Posterior cingulate gyrus (tissue), 11 donors: ENCODE results near the gene KRTAP21-1.
"Not testable (repeated sequence)": the region's sequence is repeated elsewhere in the genome, so short reads cannot be mapped to it uniquely, and the experiment has no call there.

ENCODE experiments used
- DNase-seq, 10 donors: peaks; one replicate each; pipeline versions ENCODE4 v3.0.0 to v3.0.0-alpha.2; 2020 to 2021; ENCODE audit warnings: mixed read lengths in 3 of 10
- intact Hi-C: fragments of 100-400 bp; cut with DNase I; formaldehyde crosslinking; loops from one replicate; pipeline ENCODE4 v1.15.1; 2023

KRTAP21-1 gene

DNA sequence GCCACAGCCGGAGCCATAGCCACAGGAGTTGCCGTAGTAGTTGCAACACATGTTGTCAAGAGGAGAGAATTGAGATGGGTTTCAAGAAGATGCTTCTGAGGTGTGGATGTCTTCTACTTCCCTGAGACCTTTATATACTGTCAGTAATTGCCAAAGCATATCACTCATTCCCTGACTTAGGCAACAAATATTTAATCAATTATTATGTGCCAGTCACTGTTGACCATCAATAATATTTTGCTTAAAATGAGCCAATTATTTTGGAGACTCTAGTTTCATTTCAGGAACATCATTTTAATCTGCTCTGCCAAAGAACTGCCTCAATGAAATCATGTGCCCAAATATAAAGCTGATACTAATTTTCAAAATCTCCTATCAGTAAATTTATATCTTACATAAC lies at the start of gene KRTAP21-1:
TSS of gene KRTAP21-1 (minus strand) at position 101 of the 400 bp plus-strand sequence. CDS start at position 51, 50 bp downstream.
- intact Hi-C loops, DNase-seq: not testable (repeated sequence)

DNA sequence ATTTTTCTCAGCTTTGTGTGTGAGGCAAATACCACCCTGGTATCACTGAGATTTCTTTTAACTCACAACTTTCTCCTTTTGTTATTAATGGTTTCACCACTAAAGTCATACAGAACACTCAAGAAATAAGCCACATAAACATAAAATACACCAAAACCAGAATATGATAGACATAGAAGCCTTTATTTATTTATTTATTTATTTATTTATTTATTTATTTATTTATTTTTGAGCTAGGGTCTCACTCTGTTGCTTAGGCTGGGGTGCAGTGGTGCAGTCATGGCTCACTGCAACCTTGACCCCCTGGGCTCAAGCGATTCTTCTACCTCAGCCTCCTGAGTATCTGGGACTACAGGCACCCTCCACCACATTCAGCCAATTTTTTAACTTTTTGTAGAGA lies 45.4 kb upstream of the KRTAP21-1 start:
- no peak for DNase-seq
- intact Hi-C loops: no loop called here

DNA sequence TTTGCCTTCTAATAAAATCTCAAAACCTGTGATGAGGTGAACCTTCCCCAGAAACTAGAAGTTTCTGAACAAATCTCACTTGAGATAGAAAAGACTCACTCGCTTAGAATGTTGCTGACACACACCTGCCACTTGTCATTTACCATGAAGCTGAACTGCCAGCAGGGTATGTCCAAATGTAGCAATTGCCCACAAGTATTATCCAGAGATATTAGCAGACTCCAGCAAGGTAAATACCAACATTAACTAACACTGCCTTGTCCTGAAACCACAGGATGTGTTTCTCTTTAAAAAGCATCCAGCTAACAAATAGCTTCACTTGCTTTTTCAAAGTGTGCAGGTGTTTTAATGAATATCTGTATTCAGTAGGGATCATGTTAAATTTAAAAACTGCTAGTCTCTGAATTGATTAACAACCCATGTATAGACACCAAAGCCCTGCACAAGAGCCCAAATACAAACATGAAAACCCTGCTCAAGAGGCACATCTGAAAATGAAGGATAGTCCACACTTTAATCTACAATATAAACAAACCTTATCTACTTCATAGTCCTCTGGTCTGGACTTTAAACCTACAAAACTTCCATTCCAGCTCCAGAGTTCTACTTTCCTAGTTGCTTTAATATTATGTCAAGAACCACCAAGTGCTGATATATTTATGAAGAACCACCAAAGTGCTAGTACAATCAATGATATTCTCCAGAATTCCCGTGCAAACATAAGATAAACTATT lies 38.5 kb upstream of the KRTAP21-1 start:
- DNase-seq: no peak
- intact Hi-C loops: no loop called here

DNA sequence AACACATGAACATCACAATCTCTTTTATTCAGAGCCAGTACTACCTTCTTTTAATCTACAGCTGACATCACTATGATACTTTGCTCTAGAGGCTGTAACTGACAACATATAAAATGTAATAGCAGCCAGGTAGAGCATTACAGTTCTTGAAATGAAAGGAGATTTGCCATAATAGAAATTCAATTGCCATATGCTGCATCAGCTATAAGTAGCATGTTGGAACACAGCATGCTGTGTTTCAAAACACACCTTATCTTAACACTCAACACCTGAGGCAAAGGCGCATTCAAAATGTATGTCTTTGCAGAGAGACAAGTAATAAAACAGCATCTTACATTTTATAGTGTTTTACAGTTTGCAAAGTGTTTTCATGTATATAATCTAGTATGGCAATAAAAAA lies 24.0 kb upstream of the KRTAP21-1 start:
- intact Hi-C loops: no loop called here
- DNase-seq: no peak

DNA sequence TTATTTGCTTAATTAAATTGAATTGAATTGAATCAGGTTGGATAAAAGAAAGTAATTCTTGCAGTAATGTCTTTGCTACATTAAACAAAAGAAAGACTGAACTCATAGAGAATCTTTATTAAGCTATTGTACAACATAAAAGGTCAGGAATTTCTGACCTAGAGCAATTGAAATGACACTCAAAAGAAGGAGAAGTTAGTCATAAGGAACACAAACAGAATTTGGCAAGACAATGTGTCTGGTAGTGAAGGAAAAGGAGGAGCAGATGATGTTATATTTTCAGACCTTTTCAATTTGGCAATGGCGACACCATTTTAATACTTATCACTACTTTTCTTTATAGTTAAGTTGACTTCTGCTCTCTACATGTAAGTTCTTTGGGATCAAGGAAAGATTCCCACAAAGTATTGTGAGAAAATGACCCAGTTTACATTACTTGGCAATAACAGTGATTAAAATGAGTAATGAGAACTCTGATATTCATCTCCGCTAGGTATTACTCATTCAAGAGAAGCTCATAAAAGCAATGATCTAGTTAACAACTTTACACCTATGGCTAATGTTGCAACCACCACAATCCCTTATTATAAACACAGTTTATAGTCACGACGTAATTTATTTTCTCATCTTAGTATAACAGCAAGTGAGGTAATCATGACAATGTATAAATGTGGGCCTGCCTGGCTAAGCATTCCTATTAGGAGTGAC lies 14.7 kb upstream of the KRTAP21-1 start:
- no peak for DNase-seq
- intact Hi-C loops: no loop called here

DNA sequence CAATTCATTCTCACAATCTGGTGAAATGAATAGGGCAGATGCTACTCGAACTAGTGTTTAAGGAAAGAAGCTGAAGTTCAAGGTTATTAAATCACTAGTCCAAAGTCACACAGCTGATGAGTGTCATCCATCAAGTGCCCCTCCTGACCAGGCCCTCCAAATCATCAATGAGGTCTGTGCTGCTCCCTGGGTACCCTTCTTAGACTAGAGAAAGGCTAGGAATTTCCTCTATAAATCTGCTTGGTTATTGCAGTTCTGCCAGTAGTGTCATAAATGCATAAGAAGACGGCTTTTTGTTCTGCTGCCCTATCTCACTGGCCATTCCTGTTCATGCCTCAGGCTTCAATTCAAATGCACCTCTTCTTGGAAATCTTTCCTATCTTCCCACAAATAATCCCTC lies 5.5 kb upstream of the KRTAP21-1 start:
- intact Hi-C loops: no loop called here

DNA sequence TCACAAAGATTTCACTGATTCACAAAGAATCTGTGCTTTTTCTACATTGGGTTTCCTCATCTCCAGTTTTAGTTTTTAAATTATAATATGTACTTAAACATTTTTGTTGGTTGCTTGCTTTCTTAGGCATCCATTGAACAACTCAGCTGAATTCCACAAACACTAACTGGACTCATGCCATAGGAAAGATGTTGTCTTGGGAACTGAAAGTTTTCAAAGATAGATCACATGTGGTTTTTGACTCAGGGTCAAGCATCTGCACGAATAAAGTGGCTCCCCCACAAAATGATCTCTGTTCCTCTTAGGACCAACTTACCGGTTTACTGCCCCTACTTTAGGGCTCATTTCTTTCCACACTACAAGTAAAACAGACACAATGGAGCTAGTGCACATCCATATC lies 3.1 kb upstream of the KRTAP21-1 start:
- intact Hi-C loops: no loop called here
- no peak for DNase-seq

More for the DNA sequence above, 5.5 kb upstream of the KRTAP21-1 start:
- no peak for DNase-seq

DNA sequence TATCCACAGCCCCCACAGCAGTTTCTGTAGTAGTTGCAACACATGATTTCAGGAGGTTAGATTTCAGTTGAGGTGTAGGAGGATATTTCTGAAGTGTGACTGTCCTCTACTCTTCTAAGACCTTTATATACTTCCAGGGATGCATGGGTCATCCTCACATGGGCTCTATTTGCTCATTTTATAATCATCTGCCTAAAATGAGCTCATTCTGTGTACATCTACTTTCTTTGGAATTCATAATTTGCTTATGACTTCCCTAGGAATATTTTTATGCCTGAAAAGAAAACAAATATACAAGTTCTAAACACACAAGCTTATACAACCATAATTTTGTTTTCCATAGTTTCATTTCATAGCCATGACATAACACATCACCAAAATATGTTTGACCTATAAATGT lies 8.1 kb downstream of the KRTAP21-1 start, which contains the start of gene KRTAP21-2:
TSS of gene KRTAP21-2 (minus strand) at position 101 of the 400 bp plus-strand sequence. CDS start at position 44, 57 bp downstream.
- no peak for DNase-seq
- intact Hi-C loops: no loop called here

DNA sequence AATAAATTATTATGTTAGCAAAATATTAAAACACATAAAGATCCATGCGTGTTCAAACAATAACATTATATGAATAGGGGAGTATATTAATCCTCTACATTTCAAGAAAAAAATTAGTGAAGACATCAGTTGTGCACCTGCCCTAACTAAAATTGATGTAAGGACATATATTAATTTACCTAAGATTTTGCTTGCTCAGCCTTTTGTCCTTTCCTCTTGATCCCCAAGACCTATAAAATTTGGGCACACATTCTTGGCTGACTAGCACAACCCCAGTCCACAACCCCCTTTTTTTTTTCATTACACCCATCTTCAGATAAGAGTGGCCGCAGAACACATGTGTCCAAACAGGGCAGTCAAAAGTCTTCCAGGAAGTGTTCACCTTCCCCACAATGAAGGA lies 14.8 kb downstream of the KRTAP21-1 start:
- intact Hi-C loops: no loop called here
- no peak for DNase-seq

DNA sequence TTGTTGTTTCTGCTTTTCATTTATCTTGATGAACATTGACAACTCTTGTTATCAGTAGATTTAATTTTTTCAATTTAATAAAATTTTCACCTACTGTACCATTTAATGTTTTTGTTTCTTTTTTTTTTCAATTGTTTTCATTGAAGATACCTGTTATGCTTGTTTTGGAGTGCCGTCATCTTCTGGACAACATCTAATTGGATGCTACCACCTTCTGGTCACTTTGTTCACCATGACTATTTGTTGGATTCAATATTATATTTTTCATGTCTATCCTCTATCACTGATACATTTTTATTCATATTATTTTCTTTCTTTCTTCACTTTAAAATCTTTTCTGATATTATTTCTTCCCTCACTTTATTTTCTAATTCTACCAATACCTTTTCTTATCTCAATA lies 22.2 kb downstream of the KRTAP21-1 start:
- no peak for DNase-seq
- intact Hi-C loops: no loop called here

DNA sequence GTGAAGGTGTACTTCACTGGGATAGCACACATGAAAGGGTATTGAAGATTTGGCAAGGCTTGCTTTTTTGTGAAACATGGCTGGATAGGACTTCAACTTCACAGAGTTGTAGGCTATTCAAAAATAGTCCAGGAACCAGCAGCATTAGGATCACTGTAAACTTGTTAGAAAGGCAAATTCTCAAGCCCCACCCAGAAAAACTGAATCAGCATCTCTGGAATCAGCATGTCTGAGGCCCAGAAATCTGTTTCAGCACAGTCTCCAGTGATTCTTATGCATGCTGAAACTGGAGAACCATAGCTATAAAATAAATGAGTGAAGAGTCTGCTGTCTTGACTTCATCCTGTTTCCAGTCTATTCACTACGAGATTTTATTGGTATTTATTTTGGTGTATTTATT lies 28.5 kb downstream of the KRTAP21-1 start:
- intact Hi-C loops: no loop called here

DNA sequence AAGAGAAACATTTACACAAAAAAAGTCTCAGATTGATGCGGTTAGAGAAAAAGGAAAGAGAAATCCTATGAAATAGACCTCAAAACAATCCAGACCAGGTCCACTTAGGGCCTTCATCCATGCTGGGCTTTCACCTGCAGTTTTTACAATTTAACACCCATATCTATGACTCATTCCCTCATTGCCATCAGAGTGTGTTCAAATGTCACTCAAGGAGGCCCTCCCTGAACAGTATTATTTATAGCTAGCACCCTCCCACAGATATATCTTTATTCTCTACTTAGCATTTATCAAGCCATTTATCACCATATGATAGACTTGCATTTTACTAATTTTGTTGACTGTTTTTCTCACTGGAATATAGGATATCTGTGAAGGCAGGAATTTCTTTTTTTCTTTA lies 35.8 kb downstream of the KRTAP21-1 start:
- intact Hi-C loops: no loop called here
- no peak for DNase-seq

More for the DNA sequence above, 28.5 kb downstream of the KRTAP21-1 start:
- no peak for DNase-seq

DNA sequence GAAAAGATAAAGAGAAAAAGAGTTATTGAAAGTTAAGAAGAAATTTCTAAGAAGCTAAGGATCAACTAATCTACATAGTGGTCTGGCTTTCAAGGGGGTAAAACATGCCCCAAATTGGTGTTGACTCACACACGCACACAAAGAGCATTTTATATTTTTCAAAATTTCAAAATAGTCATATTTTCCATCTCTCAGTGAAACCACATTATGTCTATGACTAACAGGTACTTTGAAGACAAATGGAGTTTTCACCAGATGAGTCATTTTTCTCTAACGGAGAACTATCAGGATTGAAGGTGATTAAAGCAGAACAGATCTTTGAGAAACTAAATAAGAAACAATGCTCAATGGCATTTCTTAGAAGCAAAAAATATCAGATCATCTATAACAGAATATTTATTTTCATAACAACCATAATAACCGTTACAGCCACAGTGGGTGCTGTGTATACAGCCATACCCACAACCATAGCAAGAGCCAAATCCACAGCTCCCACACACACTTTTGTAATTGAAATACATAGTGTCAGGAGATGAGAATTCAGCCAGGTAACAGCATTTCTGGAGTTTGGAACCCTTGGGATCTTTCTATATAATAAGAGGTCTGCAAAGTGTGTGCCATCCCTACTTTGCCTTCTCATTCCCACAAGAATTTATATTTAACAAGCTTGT lies 36.9 kb downstream of the KRTAP21-1 start, which contains the start of gene KRTAP21-3:
TSS of gene KRTAP21-3 (minus strand) at position 539 of the 671 bp plus-strand sequence. CDS start at position 521, 18 bp downstream.
- intact Hi-C loops: no loop called here
- no peak for DNase-seq

DNA sequence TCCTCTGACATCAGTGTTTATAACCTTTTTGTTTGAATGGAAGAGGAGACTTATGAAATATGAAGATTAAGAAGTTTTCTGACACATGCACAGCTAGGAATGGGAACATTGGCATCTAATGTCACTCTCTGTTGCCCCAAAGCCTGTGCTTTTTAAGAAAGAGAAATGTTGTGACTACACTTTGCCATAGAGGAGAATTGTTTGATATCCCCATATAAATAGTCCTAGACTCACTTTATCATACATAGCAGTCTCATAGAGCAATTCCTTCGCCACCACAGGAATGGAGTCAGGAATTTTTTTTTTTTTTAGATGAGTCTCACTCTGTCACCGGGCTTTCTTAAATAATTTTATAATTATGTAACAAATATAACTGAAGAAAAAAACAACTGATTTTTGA lies 38.1 kb downstream of the KRTAP21-1 start:
- intact Hi-C loops: no loop called here
- DNase-seq: no peak

DNA sequence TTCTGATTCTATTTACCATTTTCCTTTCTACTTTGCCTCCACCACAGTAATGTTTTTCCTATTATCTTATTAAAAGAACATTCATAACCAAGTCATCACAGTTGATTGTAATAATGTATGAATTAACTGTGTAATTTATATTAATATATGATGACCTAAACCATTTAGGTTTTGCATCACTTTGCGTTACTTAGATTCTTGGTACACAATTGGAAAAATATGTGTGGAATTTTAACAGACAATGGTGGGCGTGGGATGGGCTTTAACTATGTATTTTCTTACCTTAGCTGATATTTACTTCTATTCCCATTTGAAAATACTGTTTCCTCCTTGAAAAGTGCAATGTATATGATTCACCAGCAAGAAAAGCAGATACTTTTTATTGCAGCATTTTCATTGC lies 40.3 kb downstream of the KRTAP21-1 start:
- intact Hi-C loops: no loop called here

DNA sequence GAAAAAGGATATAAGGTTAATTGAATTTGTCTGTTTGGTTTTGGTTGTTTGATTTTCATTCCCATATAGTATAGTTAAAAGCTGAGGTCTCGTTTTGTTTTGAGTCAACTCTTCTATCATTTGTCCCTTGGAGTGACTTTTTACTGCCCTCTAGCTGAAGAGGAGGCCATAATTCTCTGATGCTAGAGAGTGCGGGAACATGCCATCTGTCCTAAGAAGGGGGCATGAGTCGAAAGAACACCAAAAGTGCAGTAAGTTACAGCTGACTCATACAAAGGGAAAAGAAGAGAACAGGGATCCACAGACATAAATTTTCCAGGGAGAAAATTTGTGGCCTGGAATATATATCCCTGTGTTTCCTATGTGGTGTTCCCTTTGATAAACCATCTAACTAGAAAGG lies 40.8 kb downstream of the KRTAP21-1 start:
- intact Hi-C loops: no loop called here

More for the DNA sequence above, 40.3 kb downstream of the KRTAP21-1 start:
- DNase-seq: no peak

DNA sequence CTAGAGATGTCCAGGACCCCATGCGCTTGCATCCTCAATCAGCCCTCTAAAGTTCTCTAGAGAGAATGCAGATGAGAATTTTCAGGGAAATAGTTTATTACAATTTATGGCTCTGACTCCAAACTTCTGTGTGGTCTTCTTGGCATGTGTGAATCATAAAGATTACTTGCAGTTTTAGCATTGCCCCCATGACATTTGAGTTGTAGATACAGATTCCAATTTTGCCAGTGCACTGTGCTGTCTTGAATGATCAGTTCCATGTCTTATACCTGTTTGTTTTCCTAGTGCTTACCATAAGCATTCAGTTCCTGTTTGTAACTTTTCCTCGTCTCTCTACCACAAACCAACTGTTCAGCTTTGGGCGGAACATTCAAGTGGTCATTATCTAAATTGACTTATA lies 41.5 kb downstream of the KRTAP21-1 start:
- intact Hi-C loops: no loop called here
- DNase-seq: no peak

More for the DNA sequence above, 40.8 kb downstream of the KRTAP21-1 start:
- DNase-seq: no peak

DNA sequence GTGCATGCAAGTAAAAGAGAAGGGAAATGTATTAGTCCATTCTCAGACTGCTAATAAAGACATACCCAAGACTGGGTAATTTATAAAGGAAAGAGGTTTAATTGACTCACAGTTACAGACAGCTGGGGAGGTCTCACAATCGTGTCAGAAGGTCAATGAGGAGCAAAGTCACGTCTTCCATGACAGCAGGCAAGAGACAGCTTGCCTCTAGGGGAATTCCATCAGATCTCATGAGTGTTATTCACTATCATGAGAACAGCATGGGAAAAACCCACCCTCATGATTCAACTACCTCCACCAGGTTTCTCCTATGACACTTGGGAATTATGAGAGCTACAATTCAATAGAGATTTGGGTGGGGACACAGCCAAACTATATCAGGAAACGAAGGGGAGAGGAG lies 44.7 kb downstream of the KRTAP21-1 start:
- intact Hi-C loops: no loop called here
- DNase-seq: no peak

DNA sequence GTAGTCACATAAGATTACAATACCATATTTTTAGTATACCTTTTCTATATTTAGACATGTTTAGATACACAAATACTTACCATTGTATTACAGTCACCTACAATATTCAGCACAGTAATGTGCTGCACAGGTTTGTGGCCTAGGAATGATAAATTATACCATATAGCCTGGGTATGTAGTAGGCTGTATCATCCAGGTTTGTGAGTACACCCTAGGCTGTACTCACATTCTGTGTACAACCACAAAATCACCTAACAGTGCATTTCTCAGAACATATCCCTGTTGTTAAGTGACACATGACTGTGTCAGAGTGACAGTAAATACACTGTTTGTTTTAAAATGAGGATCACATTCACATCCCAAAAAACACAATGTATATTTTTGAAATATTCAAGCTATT lies 47.8 kb downstream of the KRTAP21-1 start:
- intact Hi-C loops: no loop called here
- DNase-seq: no peak
